PC-3 (cell line): ENCODE data around the gene PEX13.

Experiments
- CTCF ChIP-seq: fragments of 300-600 bp; sonication (generic); conservative IDR thresholded peaks from 2 replicates; pipeline ENCODE4 v1.5.1; 2017; ENCODE audit warnings: antibody characterized with exemption, low read depth, mild to moderate bottlenecking, low read length
- EZH2 ChIP-seq: fragments of 300-600 bp; sonication (generic); IDR thresholded peaks from one replicate; pipeline ENCODE4 v1.6.1; 2017; ENCODE audit warnings: antibody characterized with exemption, mild to moderate bottlenecking, low read length; ENCODE audit not compliant: unreplicated experiment

- TF ChIP-seq CTCF (no peak), EZH2 (no peak)
Observed at GRCh38 chr2:61013382-61013781, 4.1 kb upstream of the PEX13 start.
